OCI-LY3 (cell line): ENCODE measurements around the gene TPRG1.

ENCODE experiments used
- H2AFZ ChIP-seq: fragments of 200-600, 300-600 bp; shearing (Covaris generic); 2 replicates; pipeline ENCODE4 v1.6.0; 2014; ENCODE audit warnings: antibody characterized with exemption, low read depth, low read length
- H3K27ac ChIP-seq: fragments of 200-600, 300-600 bp; sonication (generic); 2 replicates; pipeline ENCODE4 v1.5.1; 2014; ENCODE audit warnings: mild to moderate bottlenecking, low read length, moderate library complexity, mixed read lengths
- H3K27me3 ChIP-seq: fragments of 200-600, 300-600 bp; sonication (generic); 2 replicates; pipeline ENCODE4 v1.6.1; 2014; ENCODE audit warnings: low read depth, low read length, mixed read lengths
- H3K36me3 ChIP-seq: fragments of 200-600, 300-600 bp; sonication (generic); replicated peaks from 2 replicates; pipeline ENCODE3; 2014; ENCODE audit warnings: low read depth, low read length, mixed read lengths
- H3K4me1 ChIP-seq: fragments of 300-600, 200-600 bp; sonication (generic); 2 replicates; pipeline ENCODE4 v1.6.1; 2014; ENCODE audit warnings: low read length, mixed read lengths
- H3K4me2 ChIP-seq: fragments of 200-600, 300-600 bp; sonication (generic); 2 replicates; pipeline ENCODE4 v1.6.1; 2014; ENCODE audit warnings: low read length, mixed read lengths
- H3K4me3 ChIP-seq: fragments of 300-600, 200-600 bp; sonication (generic); 2 replicates; pipeline ENCODE4 v1.5.1; 2014; ENCODE audit warnings: antibody characterized with exemption, mild to moderate bottlenecking, low read length, moderate library complexity
- H3K79me2 ChIP-seq: fragments of 300-600, 200-600 bp; shearing (Covaris generic); 2 replicates; pipeline ENCODE4 v1.6.1; 2014; ENCODE audit warnings: mild to moderate bottlenecking, low read length, mixed read lengths
- H3K9ac ChIP-seq: fragments of 300-600, 200-600 bp; shearing (Covaris generic); 2 replicates; pipeline ENCODE4 v1.6.0; 2014; ENCODE audit warnings: mild to moderate bottlenecking, low read length, moderate library complexity
- H3K9me3 ChIP-seq: fragments of 200-600, 300-600 bp; shearing (Covaris generic); 2 replicates; pipeline ENCODE4 v1.6.1; 2014; ENCODE audit warnings: low read length, mixed read lengths; ENCODE audit not compliant: insufficient read depth
- H4K20me1 ChIP-seq: fragments of 200-600, 300-600 bp; sonication (generic); 2 replicates; pipeline ENCODE4 v1.6.1; 2016; ENCODE audit warnings: low read length, mixed read lengths; ENCODE audit not compliant: insufficient read depth
- EZH2phosphoT487 ChIP-seq: fragments of 200-600 bp; shearing (Covaris generic); IDR thresholded peaks from 2 replicates; pipeline ENCODE4 v1.6.1; 2018; ENCODE audit warnings: antibody characterized with exemption, mixed run types, low read depth
- TF ChIP-seq, protein P1 (sequence below): fragments of 200-600, 300-600 bp; sonication (generic); IDR thresholded peaks from 2 replicates; pipeline ENCODE4 v1.5.1; 2014; ENCODE audit warnings: antibody characterized with exemption, low read length, low read depth

TPRG1 gene

DNA sequence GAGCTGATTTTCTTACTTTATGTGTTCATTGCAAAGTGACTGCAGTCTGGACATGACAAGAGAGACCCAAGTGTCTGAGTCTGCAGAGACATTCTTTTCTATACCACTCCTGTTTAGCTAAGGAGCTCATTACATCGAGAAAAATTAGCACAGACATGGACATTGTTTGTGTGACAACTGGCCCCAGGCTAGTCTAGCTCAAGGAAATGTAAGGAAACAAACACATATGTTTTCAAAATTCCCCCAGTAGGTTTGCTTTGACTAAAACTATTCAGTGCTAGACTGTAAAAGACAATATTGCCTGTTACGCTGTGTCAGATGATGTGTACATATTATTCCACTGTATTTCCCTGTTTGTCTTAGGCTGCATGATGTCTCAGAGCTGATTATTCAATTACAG, 40.9 kb downstream of the TPRG1 start:
- Histone ChIP-seq H3K4me2 (no peak overlapping the region), H3K9me3 (no peaks in the 10 kb centered on the region)

DNA sequence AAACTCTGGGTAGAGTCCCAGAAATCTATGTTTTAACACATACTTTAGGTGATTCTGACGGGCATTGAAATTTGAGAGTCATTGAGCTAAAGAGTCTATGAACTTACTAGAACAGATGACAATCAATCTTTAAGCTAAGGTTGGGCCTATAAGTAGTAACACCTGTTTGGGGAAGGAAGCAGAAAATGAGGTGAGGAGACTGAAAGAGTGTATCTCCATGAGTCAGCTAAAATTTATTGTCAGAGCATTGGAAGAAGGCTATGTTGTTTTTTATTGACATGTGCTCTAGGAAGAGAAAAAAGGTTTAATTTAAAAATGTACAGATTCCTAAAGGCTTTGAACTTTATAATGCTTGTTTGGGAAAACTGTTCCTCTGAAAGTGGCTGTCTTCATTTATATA, 42.9 kb downstream of the TPRG1 start:
- Histone ChIP-seq H3K36me3 (no peaks in the 10 kb centered on the region), H3K4me1 (no peaks in the 10 kb centered on the region), H3K4me2 (no peak overlapping the region), H3K27ac (no peak overlapping the region), H3K79me2 (no peaks in the 10 kb centered on the region), H3K4me3 (no peak overlapping the region), H2AFZ (no peak overlapping the region), H4K20me1 (no peaks in the 10 kb centered on the region), H3K27me3 (no peaks in the 10 kb centered on the region), H3K9ac (no peak overlapping the region), H3K9me3 (no peaks in the 10 kb centered on the region)
- no peak for TF ChIP-seq EZH2phosphoT487
- TF ChIP-seq, protein P1, sequence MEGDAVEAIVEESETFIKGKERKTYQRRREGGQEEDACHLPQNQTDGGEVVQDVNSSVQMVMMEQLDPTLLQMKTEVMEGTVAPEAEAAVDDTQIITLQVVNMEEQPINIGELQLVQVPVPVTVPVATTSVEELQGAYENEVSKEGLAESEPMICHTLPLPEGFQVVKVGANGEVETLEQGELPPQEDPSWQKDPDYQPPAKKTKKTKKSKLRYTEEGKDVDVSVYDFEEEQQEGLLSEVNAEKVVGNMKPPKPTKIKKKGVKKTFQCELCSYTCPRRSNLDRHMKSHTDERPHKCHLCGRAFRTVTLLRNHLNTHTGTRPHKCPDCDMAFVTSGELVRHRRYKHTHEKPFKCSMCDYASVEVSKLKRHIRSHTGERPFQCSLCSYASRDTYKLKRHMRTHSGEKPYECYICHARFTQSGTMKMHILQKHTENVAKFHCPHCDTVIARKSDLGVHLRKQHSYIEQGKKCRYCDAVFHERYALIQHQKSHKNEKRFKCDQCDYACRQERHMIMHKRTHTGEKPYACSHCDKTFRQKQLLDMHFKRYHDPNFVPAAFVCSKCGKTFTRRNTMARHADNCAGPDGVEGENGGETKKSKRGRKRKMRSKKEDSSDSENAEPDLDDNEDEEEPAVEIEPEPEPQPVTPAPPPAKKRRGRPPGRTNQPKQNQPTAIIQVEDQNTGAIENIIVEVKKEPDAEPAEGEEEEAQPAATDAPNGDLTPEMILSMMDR = no peak

More for the DNA sequence above, 40.9 kb downstream of the TPRG1 start:
- TF ChIP-seq EZH2phosphoT487 = no peak
- TF ChIP-seq, protein P1 = no peak
- H3K79me2 ChIP-seq = no peaks in the 10 kb centered on the region
- H3K4me3 ChIP-seq = no peak overlapping the region
- H4K20me1 ChIP-seq = no peaks in the 10 kb centered on the region
- 0 out of 2 replicates have a peak, but pooled peaks cover 2% of the 10 kb centered on the region for H3K27me3 ChIP-seq
- H2AFZ ChIP-seq = no peak overlapping the region
- H3K27ac ChIP-seq = no peak overlapping the region
- H3K9ac ChIP-seq = no peak overlapping the region
- H3K4me1 ChIP-seq = no peaks in the 10 kb centered on the region
- H3K36me3 ChIP-seq = no peaks in the 10 kb centered on the region

DNA sequence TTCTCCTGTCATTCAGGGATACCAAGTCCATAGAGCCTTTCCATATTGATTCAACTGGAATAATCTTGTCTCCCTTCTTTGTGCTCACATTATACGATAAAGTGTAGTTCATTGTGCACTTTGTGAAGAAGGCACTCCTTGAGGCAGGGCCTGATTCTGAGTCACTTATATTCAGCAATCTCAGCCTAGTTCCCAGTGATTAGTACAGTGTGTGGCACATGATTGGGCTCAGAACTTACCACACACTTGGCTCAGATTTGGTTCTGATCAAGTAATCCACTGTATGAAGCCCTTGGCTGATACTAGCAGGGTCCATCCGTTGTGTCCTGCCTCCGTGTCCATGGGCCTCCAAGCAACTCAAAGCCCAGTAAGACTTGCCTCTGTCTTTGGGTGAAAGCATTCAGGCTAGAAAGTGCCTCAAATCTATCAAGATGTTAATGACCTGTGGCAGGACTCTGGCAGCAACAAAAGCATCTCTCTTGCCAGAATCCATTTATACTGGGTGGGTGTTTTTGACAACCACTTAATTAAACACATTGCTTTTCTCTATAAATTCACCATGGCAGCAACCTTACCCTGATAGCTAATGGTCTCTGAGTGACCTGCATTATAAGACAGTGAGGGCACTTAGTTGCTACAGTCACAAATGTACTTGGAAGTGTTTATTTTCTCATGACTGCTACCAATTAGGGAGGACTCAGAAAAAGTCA, 51.3 kb downstream of the TPRG1 start:
- Histone ChIP-seq H3K4me3 (no peak overlapping the region), H4K20me1 (no peaks in the 10 kb centered on the region), H2AFZ (no peak overlapping the region), H3K4me2 (no peak overlapping the region), H3K27ac (no peak overlapping the region), H3K4me1 (peaks cover 6% of the 10 kb centered on the region), H3K36me3 (no peaks in the 10 kb centered on the region), H3K9me3 (no peaks in the 10 kb centered on the region), H3K9ac (no peak overlapping the region), H3K79me2 (no peaks in the 10 kb centered on the region), H3K27me3 (no peaks in the 10 kb centered on the region)
- TF ChIP-seq, protein P1 = no peak
- no peak for TF ChIP-seq EZH2phosphoT487

DNA sequence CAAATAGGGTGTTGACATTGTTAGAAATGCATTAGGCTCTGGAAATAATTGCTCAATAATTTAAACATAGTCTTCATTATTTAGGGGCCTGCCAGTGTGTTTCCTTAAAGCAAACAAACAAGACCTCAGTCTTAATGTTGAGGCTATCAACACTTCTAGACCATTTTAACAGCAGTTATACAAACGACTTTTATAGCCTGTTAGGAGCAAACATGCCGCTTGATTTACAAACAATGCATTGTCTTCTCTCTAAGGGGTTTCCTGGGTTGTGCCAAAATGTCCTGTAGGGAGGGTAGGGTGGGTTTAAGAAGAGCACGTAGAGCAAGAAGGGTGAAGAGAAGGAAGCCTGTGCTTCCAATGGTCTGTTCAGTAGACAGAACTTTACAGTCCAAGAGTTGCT, 53.7 kb downstream of the TPRG1 start:
- H3K4me3 ChIP-seq = no peak overlapping the region
- H3K9me3 ChIP-seq = no peaks in the 10 kb centered on the region
- no peak overlapping the region for H3K4me2 ChIP-seq
- H2AFZ ChIP-seq = no peak overlapping the region
- H3K36me3 ChIP-seq = no peaks in the 10 kb centered on the region
- H3K27me3 ChIP-seq = no peaks in the 10 kb centered on the region
- peaks cover 29% of the 10 kb centered on the region for H3K4me1 ChIP-seq
- TF ChIP-seq, protein P1 = no peak
- TF ChIP-seq EZH2phosphoT487 = no peak
- no peaks in the 10 kb centered on the region for H3K79me2 ChIP-seq
- H4K20me1 ChIP-seq = no peaks in the 10 kb centered on the region
- no peak overlapping the region for H3K9ac ChIP-seq
- H3K27ac ChIP-seq = no peak overlapping the region
